Smooth muscle cell (in vitro differentiated cells): ENCODE results near the gene URB1. TPM values are rescaled to one million over a fixed set of nuclear protein-coding genes. Genes with fewer than 3 reads are reported as not detected.

Experiments
- DNase-seq: peaks from one replicate; lab custom pipeline; 2025; ENCODE audit not compliant: unreplicated experiment; lab: John Stamatoyannopoulos, UW
- H2AFZ ChIP-seq: fragments of 200-600 bp; sonication (generic); 2 replicates; pipeline ENCODE4 v1.6.0; 2016; ENCODE audit warnings: antibody characterized with exemption, low read depth, mild to moderate bottlenecking
- H3F3A ChIP-seq: fragments of 200-600 bp; sonication (generic); 2 replicates; pipeline ENCODE4 v1.6.0; 2017; ENCODE audit warnings: antibody characterized with exemption, low read depth
- H3K27ac ChIP-seq: fragments of 200-600 bp; sonication (generic); 2 replicates; pipeline ENCODE4 v1.5.1; 2016; ENCODE audit warnings: low read depth, mild to moderate bottlenecking
- H3K27me3 ChIP-seq: fragments of 200-600 bp; sonication (generic); 2 replicates; pipeline ENCODE4 v1.6.1; 2016; ENCODE audit warnings: low read depth, mild to moderate bottlenecking
- H3K36me3 ChIP-seq: fragments of 200-600 bp; sonication (generic); 2 replicates; pipeline ENCODE4 v1.5.1; 2016; ENCODE audit warnings: low read depth
- H3K4me1 ChIP-seq: fragments of 200-600 bp; sonication (generic); 2 replicates; pipeline ENCODE4 v1.5.1; 2016; ENCODE audit warnings: low read depth
- H3K4me2 ChIP-seq: fragments of 200-600 bp; sonication (generic); 2 replicates; pipeline ENCODE4 v1.6.0; 2016; ENCODE audit warnings: mild to moderate bottlenecking
- H3K4me3 ChIP-seq: fragments of 200-600 bp; sonication (generic); 2 replicates; pipeline ENCODE4 v1.5.1; 2016; ENCODE audit warnings: mild to moderate bottlenecking
- H3K79me2 ChIP-seq: fragments of 200-600 bp; sonication (generic); 2 replicates; pipeline ENCODE4 v1.6.0; 2016; ENCODE audit warnings: low read depth, mild to moderate bottlenecking
- H3K9ac ChIP-seq: fragments of 200-600 bp; sonication (generic); 2 replicates; pipeline ENCODE4 v1.6.0; 2016; ENCODE audit warnings: low read depth
- H3K9me3 ChIP-seq: fragments of 200-600 bp; sonication (generic); replicated peaks from 2 replicates; pipeline ENCODE4 v1.5.1; 2016; ENCODE audit warnings: low read depth
- H4K20me1 ChIP-seq: fragments of 200-600 bp; sonication (generic); 2 replicates; pipeline ENCODE4 v1.6.0; 2016; ENCODE audit warnings: low read depth
- CTCF ChIP-seq: fragments of 200-600 bp; sonication (generic); IDR thresholded peaks from 2 replicates; pipeline ENCODE4 v1.5.1; 2017; ENCODE audit warnings: borderline replicate concordance, mild to moderate bottlenecking, antibody characterized with exemption; ENCODE audit not compliant: insufficient read depth, poor library complexity, severe bottlenecking
- WGBS: methylation state at CpG from one replicate; pipeline ENCODE4 v1.1.7; 2016; ENCODE audit warnings: low lambda C conversion rate; 5-methylcytosine and 5-hydroxymethylcytosine counted together
- polyA plus RNA-seq: library from polyadenylated mRNA; unstranded; fragments of >200 nt; fragmentation: Nextera tagmentation; extraction: Ambion mirVana; gene quantifications from 2 replicates; pipeline ENCODE4 v1.2.1, GENCODE V29; 2016
- total RNA-seq: library from RNA; depleted of rRNA; stranded (reverse); fragments of >200 nt; gene quantifications from 2 replicates; pipeline ENCODE4 v1.2.3, GENCODE V29; 2014

Gene URB1
- total and polyA plus RNA-seq, 2 experiments from 2014 or later: 2.8 to 6.2 TPM

GRCh38 chr21:32317726-32318125 is 75.1 kb downstream of the URB1 start:
- no peak for DNase-seq
- H3K4me3 ChIP-seq: no peak overlapping the region
- H3K27ac ChIP-seq: no peak overlapping the region
- no peak overlapping the region for H3K4me2 ChIP-seq
- H4K20me1 ChIP-seq: no peaks in the 10 kb centered on the region
- TF ChIP-seq CTCF: no peak
- H3K4me1 ChIP-seq: no peaks in the 10 kb centered on the region
- H3K27me3 ChIP-seq: no peaks in the 10 kb centered on the region
- no peaks in the 10 kb centered on the region for H3K79me2 ChIP-seq
- 90% methylated on average over 9 of the region's 9 CpGs for WGBS
- no peaks in the 10 kb centered on the region for H3K9me3 ChIP-seq
- peaks cover 6% of the 10 kb centered on the region for H3K36me3 ChIP-seq
- no peak overlapping the region for H2AFZ ChIP-seq
- H3F3A ChIP-seq: no peaks in the 10 kb centered on the region
- no peak overlapping the region for H3K9ac ChIP-seq

- Histone ChIP-seq H3K4me1 (no peaks in the 10 kb centered on the region), H3K79me2 (no peaks in the 10 kb centered on the region), H4K20me1 (no peaks in the 10 kb centered on the region), H3K4me2 (no peak overlapping the region), H3F3A (no peaks in the 10 kb centered on the region), H3K9me3 (no peaks in the 10 kb centered on the region), H3K4me3 (no peak overlapping the region), H3K27me3 (no peaks in the 10 kb centered on the region), H3K9ac (no peak overlapping the region), H3K36me3 (peaks cover 6% of the 10 kb centered on the region), H2AFZ (no peak overlapping the region), H3K27ac (no peak overlapping the region)
- DNase-seq: no peak
- no peak for TF ChIP-seq CTCF
- 96% methylated on average over 22 of the region's 22 CpGs for WGBS
These were observed 76.2 kb downstream of the URB1 start for GRCh38 chr21:32316361-32317215.

GRCh38 chr21:32315511-32316281 is 77.1 kb downstream of the URB1 start:
- Histone ChIP-seq H3K9ac (no peak overlapping the region), H3K27me3 (no peaks in the 10 kb centered on the region), H3K4me1 (no peaks in the 10 kb centered on the region), H3F3A (no peaks in the 10 kb centered on the region), H4K20me1 (no peaks in the 10 kb centered on the region), H3K4me3 (no peak overlapping the region), H3K9me3 (no peaks in the 10 kb centered on the region), H3K79me2 (no peaks in the 10 kb centered on the region), H2AFZ (no peak overlapping the region), H3K27ac (no peak overlapping the region), H3K4me2 (no peak overlapping the region), H3K36me3 (peaks cover 6% of the 10 kb centered on the region)
- no peak for DNase-seq
- 95% methylated on average over 14 of the region's 14 CpGs for WGBS
- TF ChIP-seq CTCF: no peak
